Globus pallidus (tissue), 1 donor: ENCODE measurements around the gene SMG1.
"Not testable (repeated sequence)": the region's sequence is repeated elsewhere in the genome, so short reads cannot be mapped to it uniquely, and the experiment has no call there.

Experiments
- DNase-seq: peaks from one replicate; pipeline ENCODE4 v3.0.0-alpha.2; 2015; ENCODE audit warnings: low spot score

The SMG1 gene

GRCh38 chr16:18933501-18933900 lies 7.3 kb upstream of the SMG1 start:
- DNase-seq, result no peak

GRCh38 chr16:18932243-18932987 lies 6.2 kb upstream of the SMG1 start:
- no peak for DNase-seq

DNA sequence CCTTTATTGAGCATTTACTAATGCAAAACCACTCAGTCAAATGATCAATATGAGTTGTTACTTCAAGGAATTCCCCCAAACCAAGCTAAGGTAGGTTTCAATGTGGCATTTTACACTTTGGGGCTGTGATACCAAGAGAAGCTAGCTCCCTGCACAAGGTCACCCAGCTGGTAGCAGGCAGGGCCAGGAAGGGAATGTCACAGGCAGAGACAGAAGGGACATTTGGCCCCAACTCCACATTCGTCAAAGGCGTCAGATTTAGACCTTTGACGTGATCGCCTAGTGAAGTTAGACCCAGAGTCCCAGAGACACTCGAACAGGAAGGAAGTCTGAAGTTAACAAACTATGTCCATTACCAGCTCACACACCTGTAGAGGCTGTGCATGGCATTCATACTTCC lies 5.5 kb upstream of the SMG1 start:
- DNase-seq, result no peak

- DNase-seq, result not testable (repeated sequence)
Observed at GRCh38 chr16:18930095-18930494, 3.9 kb upstream of the SMG1 start.

- not testable (repeated sequence) for DNase-seq
Observed at GRCh38 chr16:18928073-18928472, 1.9 kb upstream of the SMG1 start.

DNA sequence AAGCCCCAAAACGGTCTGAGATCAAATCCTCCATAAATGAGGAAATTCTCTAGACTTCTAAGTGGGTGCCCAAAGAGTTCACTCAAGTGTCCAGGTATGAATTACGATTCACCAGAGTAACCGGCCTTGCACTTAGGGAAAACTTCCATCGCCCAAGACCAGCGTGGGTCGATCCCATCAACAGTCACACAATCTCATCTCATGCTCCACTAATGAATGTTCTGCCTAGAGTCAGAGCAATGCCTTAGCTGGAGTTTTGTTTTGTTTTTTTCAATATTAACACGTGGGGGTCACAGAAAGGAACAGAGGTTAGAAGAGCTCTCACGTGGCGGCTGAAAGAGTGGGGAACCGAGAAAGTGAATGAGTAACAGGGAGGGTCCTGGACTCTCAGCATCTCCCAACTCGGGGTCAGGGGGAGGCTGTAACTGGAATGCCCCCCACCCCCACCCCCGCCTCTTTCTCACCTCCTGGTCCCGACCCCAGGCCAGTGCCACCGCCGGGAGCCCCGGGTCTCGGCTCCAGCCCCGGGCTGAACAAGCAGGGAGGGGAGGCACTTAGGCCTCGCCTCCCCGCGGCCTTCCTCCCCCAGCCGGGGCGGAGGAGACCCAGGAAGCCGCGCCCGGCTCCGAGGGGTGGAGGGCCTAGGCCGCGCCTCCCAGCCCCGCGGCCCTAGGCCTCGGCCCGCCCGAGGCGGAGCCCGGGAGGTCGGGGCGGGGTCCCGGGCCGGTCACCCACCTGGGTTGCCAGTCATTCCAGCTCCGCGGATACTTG lies 808 bp downstream of the SMG1 start:
- DNase-seq, result peak; percentile 9

- DNase-seq, result not testable (repeated sequence)
Observed at GRCh38 chr16:18923935-18924334, 2.3 kb downstream of the SMG1 start.

- DNase-seq, result not testable (repeated sequence)
Observed at GRCh38 chr16:18923124-18923523, 3.1 kb downstream of the SMG1 start.

- DNase-seq, result not testable (repeated sequence)
Observed at GRCh38 chr16:18909585-18909984, 16.6 kb downstream of the SMG1 start.

DNA sequence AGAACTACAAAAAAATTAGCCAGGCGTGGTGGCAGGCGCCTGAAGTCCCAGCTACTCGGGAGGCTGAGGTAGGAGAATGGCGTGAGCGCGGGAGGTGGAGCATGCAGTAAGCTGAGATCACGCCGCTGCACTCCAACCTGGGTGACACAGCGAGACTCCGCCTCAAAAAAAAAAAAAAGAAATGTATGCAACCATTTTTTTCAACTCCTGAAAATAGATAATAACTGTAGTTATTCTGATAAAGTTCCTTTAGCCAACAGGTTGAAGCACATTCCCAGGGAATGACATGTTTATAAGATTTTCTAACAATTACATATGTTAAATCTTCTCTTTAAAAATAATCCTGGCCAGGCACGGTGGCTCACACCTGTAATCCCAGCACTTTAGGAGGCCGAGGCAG lies 17.5 kb downstream of the SMG1 start:
- DNase-seq, result not testable (repeated sequence)

GRCh38 chr16:18902778-18903177 lies 23.4 kb downstream of the SMG1 start:
- not testable (repeated sequence) for DNase-seq

DNA sequence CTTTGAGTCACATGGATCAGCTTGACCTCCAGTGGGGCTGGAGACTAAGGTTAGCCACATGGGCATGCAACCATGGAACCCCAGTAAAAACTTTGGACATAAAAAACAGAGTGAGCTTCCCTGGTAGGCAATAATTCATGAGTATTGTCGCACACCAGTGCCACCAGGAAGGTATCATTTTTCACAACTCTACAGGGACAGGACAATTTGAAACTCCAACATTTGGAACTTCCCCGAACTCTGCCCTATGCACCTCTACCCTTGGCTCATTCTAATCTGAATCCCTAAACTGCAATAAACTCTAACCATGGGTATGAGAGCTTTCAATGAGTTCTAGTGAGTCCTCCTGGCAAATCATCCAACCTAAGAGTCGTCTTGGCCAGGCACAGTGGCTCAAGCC lies 24.2 kb downstream of the SMG1 start:
- not testable (repeated sequence) for DNase-seq

DNA sequence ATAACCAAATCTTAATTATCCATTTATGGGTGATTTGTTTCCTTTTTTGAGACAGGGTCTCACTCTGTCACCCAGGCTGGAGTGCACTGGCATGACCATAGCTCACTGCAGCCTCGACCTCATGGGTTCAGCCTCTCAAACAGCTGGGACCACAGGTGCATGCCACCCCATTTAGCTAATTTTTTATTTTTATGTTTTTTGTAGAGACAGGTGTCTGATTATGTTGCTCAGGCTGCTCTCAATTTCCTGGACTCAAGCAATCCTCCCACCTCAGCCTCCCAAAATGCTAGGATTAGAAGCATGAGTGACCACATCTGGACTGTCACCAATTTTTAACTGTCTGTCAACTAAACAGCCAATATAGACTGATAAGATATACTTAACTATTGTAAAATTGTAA lies 25.0 kb downstream of the SMG1 start:
- DNase-seq, result not testable (repeated sequence)

- not testable (repeated sequence) for DNase-seq
Observed at GRCh38 chr16:18884456-18884855, 41.8 kb downstream of the SMG1 start.

- not testable (repeated sequence) for DNase-seq
Observed at GRCh38 chr16:18877734-18878133, 48.5 kb downstream of the SMG1 start.

DNA sequence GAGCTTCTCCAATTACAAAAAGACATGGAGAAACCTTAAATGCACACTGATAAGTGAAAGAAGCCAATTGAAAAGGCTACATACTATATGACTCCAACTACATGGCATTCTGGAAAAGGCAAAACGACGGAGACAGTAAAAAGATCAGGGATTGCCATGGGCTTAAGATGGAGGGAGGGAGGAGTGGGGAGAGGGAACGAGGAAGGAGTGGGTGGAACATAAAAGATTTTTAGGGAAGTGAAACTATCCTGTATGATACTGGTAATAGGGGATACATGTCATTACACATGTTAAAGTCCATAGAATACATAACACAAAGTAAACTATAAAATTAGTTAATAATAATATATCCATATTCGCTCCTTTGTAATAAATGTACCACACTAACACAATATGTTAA lies 48.9 kb downstream of the SMG1 start:
- DNase-seq, result not testable (repeated sequence)

GRCh38 chr16:18876301-18876700 lies 49.9 kb downstream of the SMG1 start:
- not testable (repeated sequence) for DNase-seq

DNA sequence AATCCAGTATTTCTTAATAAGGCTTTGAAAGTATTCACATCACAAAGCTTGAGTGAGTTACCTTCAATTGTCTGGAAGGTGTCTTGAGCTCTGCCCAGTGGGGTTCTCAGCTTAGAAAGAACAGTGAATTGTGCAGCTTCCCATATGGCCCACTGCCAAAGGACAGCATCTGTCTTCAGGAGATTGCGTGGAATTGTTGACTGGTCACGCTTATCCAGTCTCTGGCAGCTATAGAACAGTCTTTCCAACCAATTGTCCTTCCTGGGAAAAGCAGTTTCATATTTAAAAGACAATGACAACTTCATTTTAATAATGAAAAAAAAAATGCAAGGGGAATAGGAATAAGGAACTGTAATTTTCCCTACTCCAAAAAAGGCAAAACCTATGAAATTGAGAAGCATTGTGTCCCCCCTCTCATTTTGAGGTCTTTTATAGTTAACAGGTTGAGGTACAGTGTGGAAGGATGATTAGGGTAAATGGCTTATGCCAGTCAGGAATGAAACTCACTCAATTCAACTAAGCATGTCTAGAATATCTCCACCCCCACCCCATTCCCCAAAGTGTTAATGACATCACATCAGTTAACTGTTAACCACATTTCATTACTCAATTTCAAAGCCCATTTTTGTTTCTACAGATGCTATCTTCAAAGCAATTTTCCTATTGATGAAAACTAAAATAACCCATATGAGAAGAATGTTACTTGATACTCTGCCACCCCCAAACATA lies 57.0 kb downstream of the SMG1 start:
- DNase-seq, result not testable (repeated sequence)

DNA sequence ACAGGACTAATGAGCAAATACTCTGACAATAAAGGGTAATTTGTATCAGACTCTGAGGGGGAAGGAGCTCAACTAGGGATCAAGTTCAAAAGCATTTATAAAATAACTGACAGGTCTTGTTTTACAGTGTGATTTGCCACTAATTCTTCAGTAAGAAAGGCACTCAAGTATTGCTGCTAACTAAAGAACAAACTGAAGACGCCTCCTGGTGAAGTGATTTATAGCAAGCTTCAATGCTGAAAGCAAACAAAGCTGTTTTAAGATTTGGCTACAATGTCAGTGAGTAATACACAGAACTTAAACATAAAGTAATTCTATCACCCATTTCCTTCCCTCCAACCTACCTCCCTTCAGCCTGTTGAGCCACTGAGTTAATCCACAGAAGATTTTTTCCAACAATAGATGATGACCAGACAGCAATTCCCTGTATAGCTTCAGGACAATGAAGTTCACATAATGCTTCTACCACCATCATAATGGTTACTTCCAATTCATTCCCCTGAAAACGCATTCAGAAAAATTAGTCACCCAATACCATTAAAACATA lies 59.9 kb downstream of the SMG1 start:
- DNase-seq, result not testable (repeated sequence)

- not testable (repeated sequence) for DNase-seq
Observed at GRCh38 chr16:18862891-18863290, 63.3 kb downstream of the SMG1 start.

- no peak for DNase-seq
Observed at GRCh38 chr16:18855196-18855595, 71.0 kb downstream of the SMG1 start.

DNA sequence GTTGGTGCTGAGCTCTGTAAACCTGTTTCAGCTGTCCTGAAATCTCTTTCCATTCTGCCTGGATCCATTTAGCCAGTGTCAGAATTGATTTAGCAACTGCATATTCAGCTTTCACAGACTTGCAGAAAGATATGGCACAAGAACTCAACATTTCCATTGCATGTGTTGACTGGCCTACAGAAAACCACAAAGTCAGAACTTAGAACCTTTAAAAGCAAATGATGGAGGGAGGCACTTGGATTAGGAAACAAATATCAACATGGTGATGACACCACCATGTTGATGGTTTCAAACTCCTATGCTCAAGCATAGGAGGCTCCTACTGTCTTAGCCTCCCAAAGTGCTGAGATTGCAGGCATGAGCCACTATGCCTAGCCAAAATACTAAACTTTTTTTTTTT lies 72.5 kb downstream of the SMG1 start:
- DNase-seq, result no peak
